OCI-LY7 (cell line): Measurements from ENCODE around the gene MTNR1A.

Experiments used
- EZH2phosphoT487 ChIP-seq: fragments of 200-600 bp; sonication (generic); IDR thresholded peaks from 2 replicates; pipeline ENCODE4 v1.6.1; 2018; ENCODE audit warnings: low read depth, borderline replicate concordance, mild to moderate bottlenecking, mixed run types, antibody characterized with exemption, low read length, moderate library complexity, mixed read lengths
- TF ChIP-seq, protein P1 (sequence below): fragments of 200-600 bp; sonication (generic); conservative IDR thresholded peaks from 2 replicates; pipeline ENCODE4 v1.5.1; 2014; ENCODE audit warnings: mild to moderate bottlenecking, antibody characterized with exemption, low read length, moderate library complexity, mixed read lengths

GRCh38 chr4:186486172-186486571 lies 69.2 kb downstream of the MTNR1A start:
- TF ChIP-seq, protein P1, sequence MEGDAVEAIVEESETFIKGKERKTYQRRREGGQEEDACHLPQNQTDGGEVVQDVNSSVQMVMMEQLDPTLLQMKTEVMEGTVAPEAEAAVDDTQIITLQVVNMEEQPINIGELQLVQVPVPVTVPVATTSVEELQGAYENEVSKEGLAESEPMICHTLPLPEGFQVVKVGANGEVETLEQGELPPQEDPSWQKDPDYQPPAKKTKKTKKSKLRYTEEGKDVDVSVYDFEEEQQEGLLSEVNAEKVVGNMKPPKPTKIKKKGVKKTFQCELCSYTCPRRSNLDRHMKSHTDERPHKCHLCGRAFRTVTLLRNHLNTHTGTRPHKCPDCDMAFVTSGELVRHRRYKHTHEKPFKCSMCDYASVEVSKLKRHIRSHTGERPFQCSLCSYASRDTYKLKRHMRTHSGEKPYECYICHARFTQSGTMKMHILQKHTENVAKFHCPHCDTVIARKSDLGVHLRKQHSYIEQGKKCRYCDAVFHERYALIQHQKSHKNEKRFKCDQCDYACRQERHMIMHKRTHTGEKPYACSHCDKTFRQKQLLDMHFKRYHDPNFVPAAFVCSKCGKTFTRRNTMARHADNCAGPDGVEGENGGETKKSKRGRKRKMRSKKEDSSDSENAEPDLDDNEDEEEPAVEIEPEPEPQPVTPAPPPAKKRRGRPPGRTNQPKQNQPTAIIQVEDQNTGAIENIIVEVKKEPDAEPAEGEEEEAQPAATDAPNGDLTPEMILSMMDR, result no peak
- no peak for TF ChIP-seq EZH2phosphoT487
